ENCODE results near the gene FRMD4A. TPM values are rescaled to one million over a fixed set of nuclear protein-coding genes. Genes with fewer than 3 reads are reported as not detected.

FRMD4A gene
- total and polyA plus RNA-seq, 10 of the 15 experiments (the other 5 are each of a cell fraction or from before 2014, with no cell fraction given), result 17.8 to 75.2 (median 39.1) TPM

DNA sequence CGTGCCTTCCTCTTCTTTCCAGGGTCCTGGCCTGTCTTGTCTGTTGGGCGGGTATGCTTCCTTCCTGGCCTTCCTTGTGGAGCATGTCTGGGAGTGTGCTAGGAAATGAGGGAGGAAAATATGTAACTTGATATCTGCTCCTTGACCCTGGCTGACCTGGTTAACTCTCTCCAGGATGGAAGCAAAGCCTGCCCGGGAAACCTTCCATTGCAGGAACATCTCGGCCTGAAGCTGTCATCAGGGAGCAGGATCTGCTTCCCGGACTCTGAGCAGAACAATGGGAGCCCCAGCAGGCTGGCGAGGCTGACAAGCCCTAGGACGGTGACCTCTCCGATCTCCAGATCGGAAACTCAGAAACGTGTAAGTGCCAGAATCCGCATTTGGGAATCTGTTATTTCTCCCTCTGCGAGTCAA, 340.3 kb downstream of the FRMD4A start (continued):
- TF ChIP-seq MYB (IDR thresholded peaks at IDR 0.05; ENCODE audit: borderline replicate concordance, low read depth, low read length) (no peak), USF2 (IDR thresholded peaks at IDR 0.05; ENCODE audit: borderline replicate concordance, low read depth, low read length) (no peak)

DNA sequence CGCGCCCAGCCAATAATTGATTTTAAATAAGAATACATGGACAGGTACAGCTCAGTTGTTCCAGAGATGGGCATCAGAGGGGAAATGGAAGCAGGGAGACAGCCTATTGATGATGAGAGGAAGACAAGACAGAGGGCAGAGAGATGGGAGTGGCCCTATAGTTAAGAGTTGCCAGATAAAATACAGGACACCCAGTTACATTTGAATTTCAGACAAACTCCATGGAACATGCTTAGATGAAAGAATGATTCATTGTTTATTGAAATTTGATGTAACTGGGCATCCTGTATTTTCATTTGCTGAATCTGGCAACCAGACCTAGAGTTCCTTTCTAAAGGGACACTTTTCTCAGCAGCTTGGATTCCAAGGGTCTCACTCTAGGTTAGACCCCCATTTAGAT, 341.1 kb downstream of the FRMD4A start:
- FAIRE-seq (no peak), DNase-seq (ENCODE audit: low read depth, low spot score) (no peak), ATAC-seq (no peak)
- no peak overlapping the region for H2AFZ ChIP-seq (ENCODE audit: control insufficient read depth, low read depth, low read length)
- no peaks in the 10 kb centered on the region; the same call in 2 of the 3 replicates for H3K9me3 ChIP-seq (replicated peaks; ENCODE audit: control insufficient read depth, insufficient read depth, low read length)
- CTCF ChIA-PET, result interaction anchor here (0.6 kb wide), 1 partner anchor 191 kb away, joined by 3 read pairs; no protein-coding TSS in a partner anchor
- H3K4me1 ChIP-seq (ENCODE audit: control insufficient read depth, insufficient read depth, low read length), result no peaks in the 10 kb centered on the region
- no peak overlapping the region for H3K4me3 ChIP-seq
- H3K9ac ChIP-seq (ENCODE audit: control insufficient read depth, insufficient read depth, low read length), result no peak overlapping the region
- TF ChIP-seq CTCF (IDR thresholded peaks at IDR 0.05 in 2 of 3, conservative IDR thresholded peaks at IDR 0.05 in 1 of 3; ENCODE audit: control insufficient read depth in 2 of 3, extremely low read depth in 1 of 3, insufficient read depth in 1 of 3, low read depth in 3 of 3, low read length in 3 of 3) (no peak), ZNF384 (IDR thresholded peaks at IDR 0.05; ENCODE audit: borderline replicate concordance, low read depth, low read length) (no peak), ATF7 (IDR thresholded peaks at IDR 0.05; ENCODE audit: low read depth) (no peak), CHD1 (IDR thresholded peaks at IDR 0.05; ENCODE audit: low read depth, low read length) (no peak), HDGF (IDR thresholded peaks at IDR 0.05) (no peak), NR2C1 (IDR thresholded peaks at IDR 0.05) (no peak), DPF2 (IDR thresholded peaks at IDR 0.05) (no peak)
- peaks cover 4% of the 10 kb centered on the region for H3K79me2 ChIP-seq (ENCODE audit: control insufficient read depth, insufficient read depth, low read length)
- in situ Hi-C loops (cut with MboI) (no loop called here), intact Hi-C loops (cut with micrococcal nuclease; ENCODE audit: unreplicated experiment) (no loop called here)
- POLR2A ChIA-PET, result no interaction called here
- no peak overlapping the region for H3K4me2 ChIP-seq (ENCODE audit: control insufficient read depth, insufficient read depth)
- no peaks in the 10 kb centered on the region for H3K27me3 ChIP-seq (replicated peaks in 1 of 2; ENCODE audit: control insufficient read depth in 2 of 2, insufficient read depth in 2 of 2, low read length in 1 of 2)
- SMC1A ChIA-PET (ENCODE audit: uncharacterized antibody, unreplicated experiment), result interaction anchor here (1.3 kb wide), 1 partner anchor 37 kb away, joined by 3 read pairs; no protein-coding TSS in a partner anchor
- no peaks in the 10 kb centered on the region for H4K20me1 ChIP-seq (ENCODE audit: control insufficient read depth, insufficient read depth)
- WGBS (ENCODE audit: insufficient coverage, insufficient replicate concordance, low lambda C conversion rate, missing lambda C conversion rate), result 90% methylated on average over 2 of the region's 2 CpGs
- no TSS peak for BruUV-seq (replicated peaks)
- RAD21 ChIA-PET (ENCODE audit: unreplicated experiment), result interaction anchor here (1.0 kb wide), 1 partner anchor 19 kb away, joined by 3 read pairs; no protein-coding TSS in a partner anchor
- no peaks in the 10 kb centered on the region; a peak in 1 of 4 replicates for H3K36me3 ChIP-seq (ENCODE audit: control insufficient read depth in 2 of 2, insufficient read depth in 2 of 2, low read length in 1 of 2)
- no peak overlapping the region for H3K27ac ChIP-seq (ENCODE audit: control insufficient read depth, insufficient read depth)

Measured in GM12878 (cell line).